Uterus (tissue), 2 donors: ENCODE measurements around the gene CCNYL1.

ENCODE experiments used
- POLR2A ChIP-seq, 2 donors: fragments of 450-650 bp; IDR thresholded peaks; one replicate each; pipeline ENCODE4 v1.6.1; 2016; ENCODE audit warnings: antibody characterized with exemption in 2 of 2, mild to moderate bottlenecking in 1 of 2, moderate library complexity in 1 of 2
- TF ChIP-seq, protein P1 (sequence below), 4 experiments: fragments of 200-600 bp in 2 of 4; fragments of 450-650 bp in 2 of 4; sonication (generic) in 2 of 4; IDR thresholded peaks; one replicate each; pipeline ENCODE4 v1.5.1; 2016 to 2019; ENCODE audit warnings: antibody characterized with exemption in 4 of 4, mild to moderate bottlenecking in 2 of 4, moderate library complexity in 1 of 4

DNA sequence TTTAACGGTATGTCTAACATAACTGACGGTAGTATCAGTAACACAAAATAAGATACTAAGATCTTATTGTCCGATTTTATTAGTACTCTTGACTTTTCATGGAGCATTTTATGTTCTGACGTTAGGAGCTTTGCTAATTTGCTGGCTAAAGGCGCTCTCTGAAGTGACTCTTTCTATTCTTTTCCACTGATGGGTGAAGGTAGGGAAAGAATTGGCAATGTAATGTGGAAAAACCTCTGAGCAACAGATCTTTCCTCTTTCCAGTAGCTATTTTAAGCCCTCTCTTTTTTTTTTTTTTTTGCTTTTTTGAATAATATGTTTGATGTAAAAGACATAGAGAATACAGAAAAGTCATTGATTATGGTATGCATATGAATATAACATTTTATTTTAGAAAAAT lies 4.6 kb downstream of the CCNYL1 start:
- TF ChIP-seq, protein P1, sequence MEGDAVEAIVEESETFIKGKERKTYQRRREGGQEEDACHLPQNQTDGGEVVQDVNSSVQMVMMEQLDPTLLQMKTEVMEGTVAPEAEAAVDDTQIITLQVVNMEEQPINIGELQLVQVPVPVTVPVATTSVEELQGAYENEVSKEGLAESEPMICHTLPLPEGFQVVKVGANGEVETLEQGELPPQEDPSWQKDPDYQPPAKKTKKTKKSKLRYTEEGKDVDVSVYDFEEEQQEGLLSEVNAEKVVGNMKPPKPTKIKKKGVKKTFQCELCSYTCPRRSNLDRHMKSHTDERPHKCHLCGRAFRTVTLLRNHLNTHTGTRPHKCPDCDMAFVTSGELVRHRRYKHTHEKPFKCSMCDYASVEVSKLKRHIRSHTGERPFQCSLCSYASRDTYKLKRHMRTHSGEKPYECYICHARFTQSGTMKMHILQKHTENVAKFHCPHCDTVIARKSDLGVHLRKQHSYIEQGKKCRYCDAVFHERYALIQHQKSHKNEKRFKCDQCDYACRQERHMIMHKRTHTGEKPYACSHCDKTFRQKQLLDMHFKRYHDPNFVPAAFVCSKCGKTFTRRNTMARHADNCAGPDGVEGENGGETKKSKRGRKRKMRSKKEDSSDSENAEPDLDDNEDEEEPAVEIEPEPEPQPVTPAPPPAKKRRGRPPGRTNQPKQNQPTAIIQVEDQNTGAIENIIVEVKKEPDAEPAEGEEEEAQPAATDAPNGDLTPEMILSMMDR (IDR thresholded peaks at IDR 0.05) = no peak
- no peak for TF ChIP-seq POLR2A (IDR thresholded peaks at IDR 0.05)
